HG02763 (cell line): ENCODE measurements around the gene SPHK2.

Experiments
- ATAC-seq: cut with Tn5 transposase; IDR thresholded peaks from one replicate; pipeline ENCODE4 v1.9.1; 2021; ENCODE audit warnings: mild to moderate bottlenecking, moderate library complexity; ENCODE audit not compliant: unreplicated experiment

Gene SPHK2

GRCh38 chr19:48635966-48636858, 16.9 kb downstream of the SPHK2 start:
- no peak for ATAC-seq

- ATAC-seq: no peak
Observed at GRCh38 chr19:48636859-48637448, 17.6 kb downstream of the SPHK2 start, which contains the start of gene DBP. Gene DBP, minus strand, starts transcription at chr19:48637379. Its CDS starts 385 bp downstream, at chr19:48636994.

GRCh38 chr19:48637449-48637947, 18.2 kb downstream of the SPHK2 start:
- peak; percentile 74 for ATAC-seq

GRCh38 chr19:48637948-48638830, 18.9 kb downstream of the SPHK2 start:
- peak; percentile 2 for ATAC-seq

GRCh38 chr19:48638831-48639381, 19.6 kb downstream of the SPHK2 start:
- no peak for ATAC-seq

- ATAC-seq: no peak
Observed at GRCh38 chr19:48639483-48640375, 20.4 kb downstream of the SPHK2 start.

GRCh38 chr19:48641850-48642249, 22.5 kb downstream of the SPHK2 start:
- ATAC-seq: no peak

GRCh38 chr19:48642862-48643261, 23.6 kb downstream of the SPHK2 start:
- no peak for ATAC-seq

- no peak for ATAC-seq
Observed at GRCh38 chr19:48644355-48644754, 25.0 kb downstream of the SPHK2 start.

GRCh38 chr19:48644839-48645619, 25.7 kb downstream of the SPHK2 start:
- no peak for ATAC-seq

- ATAC-seq: no peak
Observed at GRCh38 chr19:48645620-48646000, 26.3 kb downstream of the SPHK2 start.

GRCh38 chr19:48646001-48646721, 26.9 kb downstream of the SPHK2 start, which contains the start of gene CA11:
Gene CA11, minus strand, starts transcription at chr19:48646187. Its CDS starts 555 bp downstream, at chr19:48645632.
- peak; percentile 79 for ATAC-seq

GRCh38 chr19:48646722-48647216, 27.5 kb downstream of the SPHK2 start:
- no peak for ATAC-seq

GRCh38 chr19:48648134-48648533, 28.8 kb downstream of the SPHK2 start:
- ATAC-seq: no peak

- ATAC-seq: no peak
Observed at GRCh38 chr19:48650974-48651682, 31.8 kb downstream of the SPHK2 start.

GRCh38 chr19:48651683-48652048, 32.4 kb downstream of the SPHK2 start:
- ATAC-seq: no peak

- no peak for ATAC-seq
Observed at GRCh38 chr19:48654299-48655059, 35.2 kb downstream of the SPHK2 start.
